ENCODE measurements around the gene TK1.

TK1 gene

GRCh38 chr17:78133179-78133951 is 53.5 kb downstream of the TK1 start:
- DNase-seq, result no peak

DNA sequence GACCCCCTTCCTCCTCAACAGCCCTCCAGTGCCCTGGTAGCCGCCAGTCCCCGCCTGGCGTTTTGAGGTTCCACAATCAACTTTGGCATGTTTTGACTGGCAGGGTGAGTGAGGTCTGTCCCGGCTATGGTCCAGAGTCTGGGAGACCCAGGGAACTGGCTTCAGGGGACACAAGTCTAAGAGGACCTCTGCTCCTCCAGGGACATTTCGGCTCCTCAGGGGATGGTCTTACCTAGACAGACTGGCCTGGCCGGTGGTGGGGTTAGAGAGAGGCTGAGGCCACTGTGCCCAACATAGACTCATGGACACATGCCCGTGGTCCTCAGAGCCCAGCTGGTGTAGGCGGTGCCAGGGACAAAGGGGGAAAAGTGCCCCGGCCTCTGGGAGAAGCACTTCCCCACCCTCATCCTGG is 54.1 kb downstream of the TK1 start:
- DNase-seq, result no peak

DNA sequence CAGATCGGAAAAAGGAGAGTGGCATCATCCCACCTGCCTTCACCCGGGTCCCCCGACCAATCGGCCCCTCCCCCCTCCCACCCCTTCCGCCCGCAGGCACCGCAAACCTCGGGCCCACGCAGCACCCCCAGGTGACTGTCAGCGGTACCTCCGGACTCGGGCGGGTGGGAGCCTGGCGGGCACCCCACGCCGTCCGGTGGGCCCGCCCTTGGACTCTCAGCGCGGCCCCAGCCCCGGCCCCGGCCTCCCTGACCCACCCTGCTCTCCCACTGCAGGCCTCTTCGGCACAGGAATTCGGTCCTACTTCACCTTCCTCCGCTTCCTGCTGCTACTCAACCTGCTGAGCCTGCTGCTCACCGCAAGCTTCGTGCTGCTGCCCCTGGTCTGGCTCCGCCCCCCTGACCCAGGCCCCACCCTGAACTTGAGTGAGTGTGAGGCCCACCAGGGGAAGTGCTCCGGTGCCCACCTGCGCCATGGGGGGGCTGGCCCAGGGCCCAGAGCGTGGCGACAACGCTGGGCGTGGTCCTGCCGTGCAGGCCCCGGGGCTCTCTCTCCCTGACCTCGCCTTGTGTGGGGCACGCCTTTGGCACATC is 54.7 kb downstream of the TK1 start:
- peak; percentile 83 to 86 for DNase-seq

DNA sequence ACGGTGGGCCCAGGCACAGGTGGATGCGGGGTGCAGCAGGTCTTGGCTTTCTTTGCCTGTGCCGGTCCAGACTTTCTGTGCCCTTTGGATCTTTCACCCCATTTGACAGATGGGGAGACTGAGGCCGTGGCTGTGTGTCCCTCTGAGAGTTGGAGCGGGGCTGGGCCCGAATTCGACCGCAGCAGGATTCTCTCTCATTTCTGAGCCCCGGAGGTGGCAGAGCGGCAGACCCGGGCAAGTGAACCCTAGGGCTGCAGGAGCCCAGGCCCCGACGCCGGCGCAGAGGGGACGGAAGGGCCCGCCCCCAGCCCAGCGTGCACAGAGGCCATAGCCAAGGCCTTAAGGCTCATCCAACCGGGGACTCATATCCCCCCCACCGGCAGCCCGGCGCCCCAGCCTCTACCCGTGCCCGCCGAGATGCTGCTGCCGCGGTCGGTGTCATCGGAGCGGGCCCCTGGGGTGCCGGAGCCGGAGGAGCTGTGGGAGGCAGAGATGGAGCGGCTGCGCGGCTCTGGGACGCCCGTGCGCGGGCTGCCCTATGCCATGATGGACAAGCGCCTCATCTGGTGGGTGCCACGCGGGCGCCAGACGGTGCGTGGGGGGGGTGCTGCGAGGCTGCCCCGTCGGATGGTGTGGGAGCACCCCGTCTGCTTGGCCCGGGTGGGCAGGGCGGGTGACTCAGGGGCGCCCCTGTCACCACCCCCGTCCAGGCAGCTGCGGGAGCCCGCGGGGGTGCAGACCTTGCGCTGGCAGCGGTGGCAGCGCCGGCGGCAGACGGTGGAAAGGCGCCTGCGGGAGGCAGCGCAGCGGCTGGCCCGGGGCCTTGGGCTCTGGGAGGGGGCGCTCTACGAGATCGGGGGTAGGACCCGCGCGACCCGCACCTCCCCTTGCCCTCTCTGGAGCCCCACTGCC is 55.4 kb downstream of the TK1 start:
- DNase-seq, result no peak

DNA sequence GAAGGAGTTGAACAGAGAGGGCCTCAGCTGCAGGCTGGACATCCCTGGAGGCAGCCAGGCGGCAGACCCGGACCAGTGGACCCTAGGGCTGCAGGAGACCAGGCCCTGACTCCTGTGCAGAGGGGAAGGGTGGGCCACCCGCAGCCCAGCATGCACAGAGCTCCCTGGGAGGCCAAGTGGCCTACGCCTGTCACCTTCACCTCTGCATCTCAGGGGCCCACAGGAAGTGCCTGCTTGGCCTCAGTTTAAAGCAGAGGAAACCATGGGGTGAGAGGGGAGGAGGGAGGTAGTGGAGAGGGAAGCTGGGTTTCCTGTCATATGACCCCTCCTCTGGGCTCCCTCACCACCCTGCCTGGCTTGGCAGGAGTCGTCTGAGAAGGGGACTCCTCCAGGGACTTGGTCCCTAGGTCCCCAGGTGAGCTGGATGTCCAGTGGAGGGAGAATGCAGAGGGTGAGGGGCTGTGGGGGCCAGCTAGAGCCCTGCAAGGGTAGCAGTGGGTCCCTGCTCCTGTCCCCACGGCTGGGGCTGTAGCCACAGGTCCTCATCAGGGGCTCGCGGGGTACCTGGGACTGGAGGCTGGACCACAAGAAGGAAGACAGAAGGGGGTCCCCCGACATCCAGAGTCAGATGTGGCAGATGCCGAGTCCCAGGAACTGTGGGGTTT is 56.3 kb downstream of the TK1 start, which contains the start of gene TMC8:
Gene TMC8 (plus strand): TSS at position 335 of the 665 bp plus-strand sequence. CDS start 818 bp downstream, outside the sequence.
- DNase-seq, result peak; percentile 76 to 90

- no peak for DNase-seq
Measured at GRCh38 chr17:78130090-78130436, 56.8 kb downstream of the TK1 start.

- DNase-seq, result peak; percentile 35 to 56
Measured at GRCh38 chr17:78129351-78130089, 57.3 kb downstream of the TK1 start.

DNA sequence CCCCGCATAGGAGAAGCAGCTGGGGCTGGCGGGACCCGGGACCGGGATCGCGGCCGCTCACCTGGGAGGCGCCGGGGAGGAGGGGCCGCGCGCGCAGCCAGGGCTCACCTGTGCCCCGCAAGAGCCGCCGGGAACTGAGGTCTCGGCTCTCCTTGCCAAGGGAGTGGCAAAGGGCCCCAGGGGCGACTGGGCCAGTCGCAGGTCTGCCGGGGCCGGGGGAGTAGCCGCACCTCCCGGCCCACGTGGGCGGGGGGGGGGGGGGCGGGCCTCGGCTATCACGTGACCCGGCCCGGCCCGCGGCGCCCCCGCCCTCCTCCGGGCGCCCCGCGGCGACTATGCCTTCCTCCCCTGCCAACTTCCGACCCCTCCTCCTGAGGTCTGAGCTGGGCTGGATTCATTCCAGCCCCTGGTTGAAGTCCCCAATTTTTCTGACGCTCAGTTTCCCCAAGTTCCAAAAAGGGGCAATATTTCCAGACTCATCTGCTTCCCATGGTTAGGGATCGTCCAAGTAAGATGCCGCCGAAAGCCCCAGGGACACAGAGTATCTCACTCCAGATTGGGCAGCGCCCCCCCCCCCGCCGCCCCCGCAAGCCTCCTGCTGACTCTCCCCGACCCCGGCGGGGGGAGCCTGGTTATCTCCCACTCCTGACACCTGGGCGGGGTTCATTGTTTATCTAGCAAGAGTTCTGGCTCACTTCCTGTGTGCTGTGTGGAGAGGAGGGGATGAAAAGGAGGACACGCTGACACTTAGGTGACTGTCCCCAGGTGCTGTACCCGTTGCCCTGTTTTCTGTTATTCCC is 58.1 kb downstream of the TK1 start, which contains the start of gene TMC6:
Gene TMC6 (minus strand): TSS at position 205 of the 800 bp plus-strand sequence. CDS start 1,923 bp downstream, outside the sequence.
- peak; percentile 68 to 79 for DNase-seq

DNA sequence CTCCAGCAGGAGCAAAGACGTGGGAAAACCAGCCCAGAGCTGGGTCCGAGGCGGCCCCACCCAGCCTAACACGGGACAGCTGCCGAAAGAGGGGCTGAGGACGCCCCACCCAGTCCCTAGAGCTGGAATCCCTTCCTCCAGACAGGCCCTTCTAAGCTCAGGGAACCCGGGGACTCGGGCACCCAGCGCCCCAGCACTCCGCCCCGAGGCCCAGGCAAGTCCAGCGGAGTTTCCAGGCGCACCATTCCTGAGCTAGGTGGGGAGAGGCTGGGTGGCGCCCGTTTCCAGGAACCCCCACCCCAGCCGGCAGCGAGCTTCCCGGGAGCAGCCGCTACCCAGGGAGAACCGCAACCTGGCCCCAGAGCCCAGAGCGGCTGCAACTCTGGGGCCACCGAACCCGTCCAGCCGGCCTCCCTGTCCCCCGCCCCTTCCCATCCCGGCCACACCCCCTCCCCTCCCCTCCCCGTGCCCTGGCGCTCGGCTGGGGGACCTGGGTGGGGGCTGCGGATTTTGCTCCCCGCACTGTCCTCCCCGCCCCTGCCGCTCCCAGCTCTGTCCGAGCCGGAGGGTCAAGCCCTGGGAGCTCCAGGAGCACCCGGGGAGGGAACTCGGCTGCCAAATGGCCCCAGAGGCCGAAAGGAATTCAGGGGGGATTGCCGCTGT is 58.8 kb downstream of the TK1 start:
- DNase-seq, result no peak

- DNase-seq, result peak; percentile 72 to 83
Measured at GRCh38 chr17:78127239-78127887, 59.5 kb downstream of the TK1 start.

- DNase-seq, result no peak
Measured at GRCh38 chr17:78126895-78127238, 60.0 kb downstream of the TK1 start.

DNA sequence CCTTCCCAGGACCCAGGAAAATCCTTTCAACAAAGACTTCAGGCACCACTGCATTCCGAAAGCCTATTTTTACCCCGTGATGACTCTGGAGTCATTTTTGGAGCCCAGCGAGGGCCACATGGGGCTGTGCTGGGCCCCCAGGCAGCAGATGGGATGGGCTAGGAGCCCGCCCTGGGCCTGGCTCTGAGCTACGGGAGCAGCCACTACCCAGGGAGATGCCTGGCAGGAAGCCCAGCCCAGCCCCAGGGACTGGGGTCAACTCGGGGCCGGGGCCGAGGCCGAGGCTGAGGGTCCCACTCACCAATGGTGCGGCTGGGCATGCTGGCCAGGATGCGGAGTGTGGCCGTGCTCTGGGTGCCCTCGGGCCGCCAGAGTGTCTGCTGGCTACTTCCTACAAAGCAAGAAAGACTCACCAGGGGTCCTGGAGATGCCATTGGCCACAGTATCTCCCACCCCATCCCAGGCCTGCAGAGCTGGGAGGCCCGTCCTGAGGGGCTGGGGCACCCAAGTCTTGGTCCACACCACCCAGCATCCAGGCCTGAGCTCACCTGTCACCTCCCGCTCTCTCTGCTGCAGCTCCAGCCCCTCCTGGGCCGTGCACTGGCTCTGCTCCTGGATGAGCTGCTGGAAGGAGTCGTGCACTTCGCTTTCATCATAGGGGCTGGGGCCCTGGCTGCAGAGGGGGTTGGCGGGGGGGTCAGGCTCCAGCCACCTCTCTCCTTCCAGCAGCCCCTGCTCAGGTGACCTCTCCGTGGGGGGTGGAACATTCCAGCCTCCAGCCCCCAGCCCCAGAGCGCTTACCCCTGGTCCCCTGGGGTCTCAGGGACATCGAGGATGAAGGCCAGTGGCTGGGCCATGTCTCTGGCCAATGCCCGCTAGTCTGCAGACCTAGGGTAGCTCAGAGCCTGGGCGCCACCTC is 60.6 kb downstream of the TK1 start:
- DNase-seq, result no peak

DNA sequence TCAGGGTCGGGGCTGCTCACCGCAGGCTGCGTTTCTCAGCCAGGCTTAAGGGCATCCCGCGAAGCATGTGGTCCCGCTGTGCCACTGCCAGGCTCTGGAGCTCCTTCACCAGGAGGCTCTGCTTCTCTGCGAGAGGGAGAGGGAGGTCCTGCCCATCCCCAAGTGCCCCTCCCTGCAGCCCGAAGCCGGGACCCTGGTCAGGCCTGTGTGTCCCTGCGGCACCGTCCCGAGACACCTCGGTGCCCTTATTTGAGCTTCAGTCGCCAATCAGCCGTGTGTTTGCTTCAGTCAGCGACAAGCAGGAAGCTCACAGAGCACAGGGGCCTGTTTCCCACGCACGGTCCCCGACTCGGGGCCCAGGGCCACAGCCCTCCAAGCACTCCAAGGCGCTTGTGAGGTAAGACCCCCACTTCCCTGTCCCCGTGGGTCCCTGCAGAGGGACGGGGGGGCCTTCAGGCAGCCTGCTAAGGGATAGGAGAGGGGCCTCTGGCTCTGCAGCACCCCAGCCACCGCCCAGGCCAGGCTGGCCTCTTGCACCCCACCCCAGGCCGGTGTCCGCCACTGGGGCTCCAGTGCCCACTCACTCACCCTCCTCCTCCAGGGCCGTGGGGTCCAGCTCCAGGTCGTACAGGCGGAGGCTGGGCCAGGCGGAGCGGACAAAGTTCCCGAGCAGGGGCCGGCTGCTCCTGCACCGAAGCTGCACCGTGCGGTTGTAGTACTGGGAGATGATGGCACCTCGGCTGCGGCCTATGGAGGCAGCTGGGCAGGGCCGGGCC is 61.5 kb downstream of the TK1 start:
- no peak for DNase-seq

DNA sequence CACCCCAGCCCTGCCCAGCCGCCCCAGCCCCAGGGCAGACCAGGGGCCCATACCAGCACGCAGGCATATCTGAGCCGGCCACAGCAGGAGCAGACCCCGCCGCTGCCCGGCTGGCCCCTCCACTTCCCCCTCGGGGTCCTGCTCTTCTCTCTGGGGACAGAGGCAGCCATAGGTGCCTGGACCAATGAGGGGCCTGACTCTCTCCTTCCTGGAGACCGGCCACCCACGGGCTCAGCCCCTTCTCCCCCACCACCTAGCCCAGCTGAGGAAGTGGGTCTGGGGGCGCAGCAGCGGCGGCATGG is 62.1 kb downstream of the TK1 start:
- DNase-seq, result no peak

All from CD4-positive, alpha-beta T cell treated with Interferon alpha-2 for 1 hour (primary cell).